Mammary epithelial cell (primary cell): ENCODE measurements around the gene RASSF5.

Source experiments
- CTCF ChIP-seq, 2 donors: IDR thresholded peaks in 1 of 2; conservative IDR thresholded peaks in 1 of 2; 2 replicates each; pipeline ENCODE4 v1.5.1; 2011 to 2012; ENCODE audit warnings: inconsistent platforms in 2 of 2, low read length in 2 of 2, mild to moderate bottlenecking in 2 of 2, control low read depth in 1 of 2, low read depth in 1 of 2; ENCODE audit not compliant: insufficient read depth in 1 of 2; ENCODE audit errors: extremely low read depth in 1 of 2
- EZH2 ChIP-seq: IDR thresholded peaks from 2 replicates; pipeline ENCODE4 v1.6.1; 2012; ENCODE audit warnings: low read length, inconsistent platforms, borderline replicate concordance

- no peak for TF ChIP-seq CTCF (conservative IDR thresholded peaks at IDR 0.05 in 1 of 2, IDR thresholded peaks at IDR 0.05 in 1 of 2; ENCODE audit: extremely low read depth in 1 of 2, insufficient read depth in 1 of 2, low read depth in 1 of 2, low read length in 2 of 2)
- TF ChIP-seq EZH2, result no peak
Measured at GRCh38 chr1:206521127-206521526, 13.8 kb downstream of the RASSF5 start.
